Neural crest cell (in vitro differentiated cells): ENCODE results near the gene PHTF2. TPM values are rescaled to one million over a fixed set of nuclear protein-coding genes. Genes with fewer than 3 reads are reported as not detected.

Experiments used
- DNase-seq: peaks from one replicate; pipeline ENCODE4 v3.0.0; 2021; ENCODE audit warnings: low read depth, mixed read lengths, low spot score
- H3K27ac Mint-ChIP-seq: one replicate; pipeline ENCODE4 v1.8.0; 2021; ENCODE audit warnings: mild to moderate bottlenecking, mixed read lengths; ENCODE audit not compliant: unreplicated experiment
- H3K27me3 Mint-ChIP-seq: 2 replicates; pipeline ENCODE4 v1.8.0; 2021; ENCODE audit warnings: low read depth, mild to moderate bottlenecking, mixed read lengths
- H3K36me3 Mint-ChIP-seq: 2 replicates; pipeline ENCODE4 v1.8.0; 2021; ENCODE audit warnings: low read depth, mild to moderate bottlenecking, mixed read lengths
- H3K4me1 Mint-ChIP-seq: 2 replicates; pipeline ENCODE4 v1.8.0; 2021; ENCODE audit warnings: mixed read lengths
- H3K4me3 Mint-ChIP-seq: one replicate; pipeline ENCODE4 v1.8.0; 2021; ENCODE audit warnings: mild to moderate bottlenecking, mixed read lengths
- H3K9me3 Mint-ChIP-seq: 2 replicates; pipeline ENCODE4 v1.8.0; 2021; ENCODE audit warnings: mixed read lengths
- total RNA-seq: library from RNA; stranded (reverse); gene quantifications from 2 replicates; pipeline ENCODE4 v1.2.1, GENCODE V29; 2021
- TF ChIP-seq, protein P1 (sequence below): fragments of 200-600 bp; sonication (generic); conservative IDR thresholded peaks from 2 replicates; pipeline ENCODE4 v1.5.0; 2021; ENCODE audit warnings: antibody characterized with exemption, mild to moderate bottlenecking

PHTF2 gene
- total RNA-seq, 1 donor from 2014 or later: 19.8 TPM

GRCh38 chr7:77837966-77838365 lies 39.4 kb downstream of the PHTF2 start:
- Mint-ChIP-seq H3K4me1 (peaks cover 4% of the 10 kb centered on the region), H3K36me3 (peaks cover 6% of the 10 kb centered on the region), H3K9me3 (no peaks in the 10 kb centered on the region), H3K27ac (no peak overlapping the region), H3K27me3 (no peaks in the 10 kb centered on the region), H3K4me3 (no peak overlapping the region)
- DNase-seq: no peak
- TF ChIP-seq, protein P1, sequence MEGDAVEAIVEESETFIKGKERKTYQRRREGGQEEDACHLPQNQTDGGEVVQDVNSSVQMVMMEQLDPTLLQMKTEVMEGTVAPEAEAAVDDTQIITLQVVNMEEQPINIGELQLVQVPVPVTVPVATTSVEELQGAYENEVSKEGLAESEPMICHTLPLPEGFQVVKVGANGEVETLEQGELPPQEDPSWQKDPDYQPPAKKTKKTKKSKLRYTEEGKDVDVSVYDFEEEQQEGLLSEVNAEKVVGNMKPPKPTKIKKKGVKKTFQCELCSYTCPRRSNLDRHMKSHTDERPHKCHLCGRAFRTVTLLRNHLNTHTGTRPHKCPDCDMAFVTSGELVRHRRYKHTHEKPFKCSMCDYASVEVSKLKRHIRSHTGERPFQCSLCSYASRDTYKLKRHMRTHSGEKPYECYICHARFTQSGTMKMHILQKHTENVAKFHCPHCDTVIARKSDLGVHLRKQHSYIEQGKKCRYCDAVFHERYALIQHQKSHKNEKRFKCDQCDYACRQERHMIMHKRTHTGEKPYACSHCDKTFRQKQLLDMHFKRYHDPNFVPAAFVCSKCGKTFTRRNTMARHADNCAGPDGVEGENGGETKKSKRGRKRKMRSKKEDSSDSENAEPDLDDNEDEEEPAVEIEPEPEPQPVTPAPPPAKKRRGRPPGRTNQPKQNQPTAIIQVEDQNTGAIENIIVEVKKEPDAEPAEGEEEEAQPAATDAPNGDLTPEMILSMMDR: no peak

DNA sequence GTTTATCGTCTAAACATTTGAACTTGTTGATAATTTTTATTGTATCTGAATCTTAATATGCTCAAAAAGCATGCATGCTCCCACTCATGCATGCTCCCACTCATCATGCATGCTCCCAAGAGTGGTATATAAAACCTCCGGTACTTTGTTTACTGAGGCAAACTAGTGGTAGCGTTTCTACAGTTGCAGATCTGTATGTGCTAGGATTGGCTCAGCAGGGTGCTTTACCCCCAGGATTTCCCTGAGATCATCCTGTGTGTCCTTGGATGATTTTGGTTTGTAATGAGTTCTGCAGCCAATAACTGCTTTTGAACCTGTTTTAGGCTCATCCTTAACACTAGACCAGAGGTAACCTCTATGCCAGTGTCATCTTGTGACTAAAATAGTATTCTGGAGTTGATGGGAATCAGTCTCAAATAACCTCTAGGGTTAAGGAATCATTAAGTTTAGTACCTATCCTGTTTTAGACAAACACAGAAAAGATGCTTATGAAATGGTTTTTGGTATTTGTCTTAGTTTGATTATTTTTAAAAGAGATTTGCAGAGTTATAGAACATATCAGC lies 40.4 kb downstream of the PHTF2 start:
- Mint-ChIP-seq H3K4me3 (no peak overlapping the region), H3K36me3 (peaks cover 6% of the 10 kb centered on the region), H3K27ac (no peak overlapping the region), H3K27me3 (no peaks in the 10 kb centered on the region), H3K4me1 (peaks cover 8% of the 10 kb centered on the region), H3K9me3 (no peaks in the 10 kb centered on the region)
- TF ChIP-seq, protein P1: no peak
- no peak for DNase-seq

DNA sequence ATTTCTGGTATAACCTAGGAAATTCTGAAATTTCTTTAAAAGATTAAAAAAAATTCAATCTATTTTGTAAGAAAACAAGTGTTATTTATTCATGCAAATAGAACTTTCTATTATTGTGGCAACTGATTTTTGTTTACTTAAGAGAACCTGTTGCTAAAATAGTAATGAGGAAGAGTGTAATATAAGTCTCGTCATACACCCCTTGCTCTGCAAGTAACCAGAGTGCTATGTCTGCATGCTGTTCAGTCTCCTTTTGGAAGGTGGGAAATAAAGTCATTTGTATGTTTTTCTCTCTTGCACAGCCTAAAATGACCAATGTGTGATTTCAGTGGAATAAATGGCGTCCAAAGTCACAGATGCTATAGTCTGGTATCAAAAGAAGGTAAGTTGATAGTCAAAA lies 41.3 kb downstream of the PHTF2 start:
- no peak overlapping the region for H3K27ac Mint-ChIP-seq
- TF ChIP-seq, protein P1: no peak
- H3K4me1 Mint-ChIP-seq: peaks cover 8% of the 10 kb centered on the region
- H3K9me3 Mint-ChIP-seq: no peaks in the 10 kb centered on the region
- DNase-seq: no peak
- no peak overlapping the region for H3K4me3 Mint-ChIP-seq
- H3K27me3 Mint-ChIP-seq: no peaks in the 10 kb centered on the region
- peaks cover 6% of the 10 kb centered on the region for H3K36me3 Mint-ChIP-seq

DNA sequence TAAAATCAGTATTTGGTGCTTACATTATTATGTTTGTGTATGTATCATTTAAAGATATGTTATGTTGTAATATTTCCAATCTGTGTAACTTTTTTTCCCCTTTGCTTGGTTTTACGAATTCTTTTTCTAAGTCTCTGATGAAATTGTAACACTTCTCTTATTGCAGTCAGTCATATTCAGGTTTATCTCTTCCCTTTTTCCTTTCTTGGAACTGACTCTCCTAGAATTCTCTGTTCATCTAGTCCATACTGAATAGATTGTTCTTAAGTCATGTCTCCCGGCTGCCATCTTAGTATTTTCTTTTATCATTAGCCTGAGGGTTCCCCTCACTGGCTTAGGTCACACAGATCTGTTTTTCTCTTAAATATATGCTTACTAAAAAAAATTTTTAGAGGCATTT lies 44.6 kb downstream of the PHTF2 start:
- H3K36me3 Mint-ChIP-seq: peaks cover 6% of the 10 kb centered on the region
- no peak for DNase-seq
- H3K9me3 Mint-ChIP-seq: no peaks in the 10 kb centered on the region
- H3K27ac Mint-ChIP-seq: no peak overlapping the region
- H3K27me3 Mint-ChIP-seq: no peaks in the 10 kb centered on the region
- H3K4me3 Mint-ChIP-seq: no peak overlapping the region
- TF ChIP-seq, protein P1: no peak
- H3K4me1 Mint-ChIP-seq: peaks cover 4% of the 10 kb centered on the region

DNA sequence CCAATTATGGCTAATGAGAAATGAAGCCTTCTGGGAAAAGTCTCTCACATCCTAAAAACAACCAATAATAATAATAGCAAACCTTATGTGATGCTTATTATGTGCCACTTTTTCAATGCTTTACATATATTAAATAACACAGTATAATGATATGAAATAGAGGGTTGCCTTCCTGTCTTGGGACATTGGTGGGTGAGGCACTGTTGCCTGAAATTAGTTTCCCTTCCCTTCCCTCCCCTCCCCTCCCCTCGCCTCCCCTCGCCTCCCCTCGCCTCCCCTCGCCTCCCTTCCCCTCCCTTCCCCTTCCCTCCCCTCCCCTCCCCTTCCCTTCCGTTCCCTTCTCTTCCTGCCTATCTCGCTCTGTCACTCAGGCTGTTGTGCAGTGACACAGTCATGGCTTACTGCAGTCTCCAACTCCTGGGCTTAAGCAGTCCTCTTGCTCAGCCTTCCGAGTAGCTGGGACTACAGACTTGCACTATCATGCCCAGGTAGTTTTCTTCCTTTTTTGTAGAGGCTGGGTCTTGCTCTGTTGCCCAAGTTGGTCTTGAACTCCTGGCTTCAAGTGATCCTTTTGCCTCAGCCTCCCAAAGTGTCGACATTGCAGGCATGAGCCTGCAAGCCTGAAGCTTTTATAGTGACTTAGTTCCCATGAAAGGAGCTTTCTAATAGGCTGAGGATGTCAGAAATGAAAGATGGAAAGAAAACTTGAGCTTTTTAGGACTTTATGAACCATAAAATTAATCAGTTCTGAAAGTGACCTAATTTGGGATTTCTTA lies 47.9 kb downstream of the PHTF2 start:
- no peak overlapping the region for H3K27ac Mint-ChIP-seq
- H3K9me3 Mint-ChIP-seq: no peaks in the 10 kb centered on the region
- no peaks in the 10 kb centered on the region for H3K27me3 Mint-ChIP-seq
- H3K4me3 Mint-ChIP-seq: no peak overlapping the region
- TF ChIP-seq, protein P1: no peak
- DNase-seq: no peak
- H3K36me3 Mint-ChIP-seq: peaks cover 12% of the 10 kb centered on the region
- H3K4me1 Mint-ChIP-seq: peaks cover 4% of the 10 kb centered on the region
